Stimulated activated CD4-positive, alpha-beta T cell treated with anti-CD3 and anti-CD28 coated beads, Interleukin-15, amount 100 ng/mL, for 48 hours (primary cell): ENCODE results near the gene FMO2.

ENCODE experiments used
- DNase-seq, 2 donors: peaks; one replicate each; pipeline ENCODE4 v3.0.0-alpha.2; 2020; ENCODE audit warnings: low read depth in 2 of 2

FMO2 gene

GRCh38 chr1:171174560-171175294, 10.4 kb upstream of the FMO2 start:
- DNase-seq: no peak

- no peak for DNase-seq
Observed at GRCh38 chr1:171177261-171177660, 7.8 kb upstream of the FMO2 start.

GRCh38 chr1:171179318-171180227, 5.5 kb upstream of the FMO2 start:
- DNase-seq: no peak

- no peak for DNase-seq
Observed at GRCh38 chr1:171180670-171181069, 4.4 kb upstream of the FMO2 start.

GRCh38 chr1:171188388-171189266, 3.5 kb downstream of the FMO2 start:
- peak in 1 of 2 donors; percentile 12 for DNase-seq

- no peak for DNase-seq
Observed at GRCh38 chr1:171191992-171192391, 6.9 kb downstream of the FMO2 start.

- no peak for DNase-seq
Observed at GRCh38 chr1:171195767-171196166, 10.7 kb downstream of the FMO2 start.

GRCh38 chr1:171196351-171196750, 11.3 kb downstream of the FMO2 start:
- no peak for DNase-seq

GRCh38 chr1:171198081-171198480, 13.0 kb downstream of the FMO2 start:
- DNase-seq: no peak

GRCh38 chr1:171204296-171204695, 19.2 kb downstream of the FMO2 start:
- no peak for DNase-seq

- no peak for DNase-seq
Observed at GRCh38 chr1:171206204-171206977, 21.3 kb downstream of the FMO2 start.

GRCh38 chr1:171206978-171207355, 21.9 kb downstream of the FMO2 start:
- DNase-seq: no peak

GRCh38 chr1:171207377-171207776, 22.3 kb downstream of the FMO2 start:
- DNase-seq: no peak

GRCh38 chr1:171210355-171210754, 25.3 kb downstream of the FMO2 start:
- DNase-seq: no peak

GRCh38 chr1:171212607-171213351, 27.7 kb downstream of the FMO2 start:
- DNase-seq: no peak

GRCh38 chr1:171213559-171214454, 28.7 kb downstream of the FMO2 start:
- DNase-seq: no peak

GRCh38 chr1:171217658-171218443, 32.8 kb downstream of the FMO2 start:
- DNase-seq: no peak

- DNase-seq: no peak
Observed at GRCh38 chr1:171218661-171219060, 33.6 kb downstream of the FMO2 start.
